Measurements from ENCODE around the gene PNMA8A.
"Not testable (repeated sequence)": the region's sequence is repeated elsewhere in the genome, so short reads cannot be mapped to it uniquely, and the experiment has no call there.

Gene PNMA8A

DNA sequence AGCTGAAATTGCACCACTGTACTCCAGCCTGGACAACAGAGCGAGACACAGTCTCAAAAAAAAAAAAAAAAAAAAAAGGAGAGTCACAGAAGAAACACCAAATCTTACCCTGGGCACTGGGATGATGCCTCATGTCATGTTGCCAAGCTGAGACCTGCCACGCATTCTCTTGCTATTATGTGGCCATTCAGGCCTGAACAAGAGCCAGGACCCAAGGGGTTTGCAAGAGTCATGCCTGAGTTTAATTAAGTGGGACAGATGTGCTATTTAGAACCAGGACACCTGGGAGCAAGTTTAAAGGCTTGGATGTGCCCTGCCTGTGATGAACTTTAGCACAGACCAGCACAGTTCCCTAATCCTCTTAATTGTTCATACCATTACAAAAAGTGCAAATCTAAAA, 9.8 kb downstream of the PNMA8A start:
- DNase-seq, result no peak

DNA sequence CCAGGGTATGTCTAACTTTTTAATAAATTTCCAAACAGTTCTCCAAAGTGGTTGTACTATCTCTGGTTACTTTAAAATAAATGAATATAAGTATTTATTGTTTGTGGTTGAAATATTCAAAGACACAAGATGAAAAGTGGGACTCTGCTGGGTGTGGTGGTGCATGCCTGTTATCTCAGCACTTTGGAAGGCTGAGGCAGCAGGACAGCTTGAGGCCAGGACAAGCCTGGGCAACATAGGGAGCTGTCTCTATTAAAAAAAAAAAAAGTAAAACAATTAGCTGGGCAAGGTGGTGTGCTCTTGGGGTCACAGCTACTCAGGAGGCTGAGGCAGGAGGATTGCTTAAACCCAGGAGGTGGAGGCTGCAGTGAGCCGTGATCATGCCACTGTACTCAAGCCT, 10.4 kb downstream of the PNMA8A start:
- DNase-seq, result no peak

DNA sequence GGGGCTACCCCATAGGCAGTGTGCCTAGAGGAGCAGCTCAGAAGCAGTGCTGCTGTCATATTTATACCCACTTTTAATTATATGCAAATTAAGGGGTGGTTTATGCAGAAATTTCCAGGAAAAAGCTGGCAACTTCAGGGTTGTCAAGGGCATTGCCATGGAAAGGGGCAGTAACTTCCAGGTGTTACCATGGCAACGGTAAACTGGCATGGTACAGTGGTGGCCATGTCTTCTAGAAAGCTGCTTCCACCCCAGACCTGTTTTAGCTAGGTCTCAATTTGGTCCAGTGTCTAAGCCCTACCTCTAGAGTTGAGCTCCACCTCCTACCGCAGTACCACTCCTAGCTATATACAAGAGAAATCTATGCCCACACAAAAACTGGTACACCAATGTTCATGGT, 11.3 kb downstream of the PNMA8A start:
- DNase-seq, result no peak

GRCh38 chr19:46456930-46457329, 14.4 kb downstream of the PNMA8A start:
- no peak for DNase-seq

DNA sequence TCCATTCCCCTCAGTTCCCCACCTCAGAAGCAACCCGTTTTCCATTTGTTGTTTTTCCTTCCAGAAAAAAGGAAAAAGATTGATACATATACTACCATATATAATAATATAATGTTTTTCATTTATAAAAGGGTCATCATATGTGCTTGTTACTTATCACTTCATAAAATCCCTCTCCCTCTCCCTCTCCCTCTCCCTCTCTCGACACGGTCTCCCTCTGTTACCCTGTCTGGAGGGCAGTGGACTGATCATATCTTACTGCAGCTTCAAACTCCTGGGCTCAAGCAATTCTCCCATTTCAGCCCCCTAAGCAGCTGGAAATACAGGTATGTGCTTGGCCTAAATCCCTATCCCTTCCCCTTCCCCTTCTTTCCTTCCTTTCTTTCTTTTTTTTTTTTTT, 17.1 kb downstream of the PNMA8A start:
- no peak for DNase-seq

- DNase-seq, result no peak
Observed at GRCh38 chr19:46453661-46454060, 17.7 kb downstream of the PNMA8A start.

- no peak for DNase-seq
Observed at GRCh38 chr19:46452186-46452585, 19.2 kb downstream of the PNMA8A start.

- no peak for DNase-seq
Observed at GRCh38 chr19:46451352-46451751, 20.0 kb downstream of the PNMA8A start.

GRCh38 chr19:46450737-46451136, 20.6 kb downstream of the PNMA8A start:
- no peak for DNase-seq

DNA sequence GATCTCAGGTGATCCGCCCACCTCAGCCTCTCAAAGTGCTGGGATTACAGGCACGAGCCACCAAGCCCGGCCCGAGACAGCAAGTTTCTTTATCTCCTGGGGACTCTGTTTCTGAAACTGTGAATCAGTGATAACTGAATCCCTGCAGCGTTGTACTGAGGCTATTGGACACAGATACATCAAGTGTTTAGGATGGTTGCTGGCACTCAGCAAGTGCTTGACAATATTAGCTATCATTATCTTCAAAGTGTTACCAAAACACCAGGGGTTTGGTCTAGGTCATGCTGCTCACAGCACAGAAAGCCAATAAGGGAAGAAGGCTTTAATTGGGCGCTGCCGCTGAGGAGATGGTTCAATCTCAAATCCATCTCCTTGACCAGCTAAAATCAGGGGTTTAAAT, 22.1 kb downstream of the PNMA8A start:
- DNase-seq, result no peak

DNA sequence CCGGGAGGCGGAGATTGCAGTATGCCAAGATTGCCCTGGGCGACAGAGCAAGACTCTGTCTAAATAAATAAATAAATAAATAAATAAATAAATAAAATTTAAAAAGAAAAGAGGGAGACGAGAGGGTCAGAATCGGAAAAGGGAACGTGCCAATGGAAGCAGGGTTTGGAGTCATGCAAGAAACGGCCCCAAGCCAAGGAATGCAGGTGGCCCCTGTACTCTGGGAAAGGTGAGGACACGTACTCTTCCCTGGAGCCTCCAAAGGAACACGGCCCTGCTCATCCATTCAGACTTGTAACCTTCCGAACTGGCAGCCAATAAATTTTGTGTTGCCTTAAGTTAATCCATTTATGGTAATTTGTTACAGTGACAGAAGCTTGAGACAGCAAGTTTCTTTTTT, 22.8 kb downstream of the PNMA8A start:
- no peak for DNase-seq

DNA sequence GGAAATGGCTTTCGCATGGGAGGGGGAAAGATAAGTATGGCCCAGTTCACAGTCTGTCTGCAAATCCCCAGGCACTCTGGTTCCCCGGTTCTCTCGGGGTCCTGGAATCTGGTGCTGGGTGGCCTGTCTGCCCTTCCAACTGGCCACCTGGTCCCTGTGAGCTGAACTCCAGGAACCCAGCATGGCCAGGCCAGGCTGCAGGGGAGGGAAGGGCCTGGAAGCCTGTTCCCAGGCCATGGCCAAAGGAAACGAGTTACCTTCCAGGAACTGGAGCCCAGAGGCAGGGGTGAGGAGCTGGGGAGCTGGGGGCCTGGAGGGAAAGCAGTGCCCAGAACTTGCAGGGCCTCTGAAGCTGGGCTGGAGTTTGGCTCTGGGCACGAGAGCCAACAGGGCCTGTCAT, 23.5 kb downstream of the PNMA8A start:
- DNase-seq, result no peak

- DNase-seq, result no peak
Observed at GRCh38 chr19:46447006-46447405, 24.4 kb downstream of the PNMA8A start.

DNA sequence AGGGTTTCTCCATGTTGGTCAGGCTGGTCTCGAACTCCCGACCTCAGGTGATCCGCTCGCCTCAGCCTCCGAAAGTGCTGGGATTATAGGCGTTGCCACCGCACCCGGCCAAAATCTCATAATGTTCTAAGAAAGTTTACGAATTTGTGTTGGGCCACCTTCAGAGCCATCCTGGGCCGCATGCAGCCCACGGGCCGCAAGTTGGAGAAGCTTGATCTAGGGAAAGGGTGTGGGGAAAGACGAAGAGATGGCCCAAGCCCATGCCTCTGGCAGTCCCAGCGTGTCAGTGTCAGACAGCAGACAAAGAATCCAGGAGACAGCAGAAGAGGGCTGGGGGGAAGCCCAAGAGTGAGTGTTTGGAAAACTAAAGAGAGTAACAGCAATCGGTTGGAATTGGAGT, 25.3 kb downstream of the PNMA8A start:
- DNase-seq, result no peak

- DNase-seq, result no peak
Observed at GRCh38 chr19:46442808-46443450, 28.4 kb downstream of the PNMA8A start.

GRCh38 chr19:46441866-46442265, 29.5 kb downstream of the PNMA8A start:
- no peak for DNase-seq

- not testable (repeated sequence) for DNase-seq
Observed at GRCh38 chr19:46435689-46436088, 35.7 kb downstream of the PNMA8A start.

DNA sequence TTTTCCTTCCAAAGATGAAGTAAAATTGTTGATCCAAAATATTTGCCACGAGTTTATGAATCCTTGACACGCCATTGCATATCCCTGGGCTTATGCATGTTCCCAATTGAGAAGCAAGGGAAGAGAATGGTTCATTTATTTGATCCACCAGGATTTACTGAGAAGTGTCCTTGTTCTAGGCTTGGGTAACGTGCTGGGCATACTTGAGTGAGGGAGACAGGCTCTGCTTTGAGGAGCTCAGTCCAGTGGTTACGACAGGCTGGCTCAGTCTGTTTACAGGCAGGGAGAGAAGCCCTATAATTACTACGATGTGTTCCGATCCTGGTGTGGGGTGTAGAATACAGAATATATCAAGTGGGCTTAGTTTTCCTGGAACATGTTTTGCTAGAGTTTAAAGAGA, 36.4 kb downstream of the PNMA8A start:
- DNase-seq, result no peak

DNA sequence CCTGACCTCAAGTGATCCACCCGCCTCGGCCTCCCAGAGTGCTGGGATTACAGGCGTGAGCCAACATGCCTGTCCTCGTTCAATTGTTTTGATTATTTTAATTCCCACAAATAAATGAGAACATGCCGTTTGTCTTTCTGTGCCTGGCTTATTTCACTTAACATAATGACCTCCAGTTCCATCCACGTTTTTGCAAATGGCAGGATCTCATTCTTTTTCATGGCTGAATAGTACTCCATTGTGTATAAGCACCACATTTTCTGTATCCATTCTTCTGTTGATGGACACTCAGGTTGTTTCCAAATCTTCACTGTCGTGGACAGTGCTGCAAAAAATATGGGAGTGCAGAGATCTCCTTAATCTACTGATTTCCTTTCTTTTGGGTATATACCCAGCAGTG, 37.9 kb downstream of the PNMA8A start:
- not testable (repeated sequence) for DNase-seq

- no peak for DNase-seq
Observed at GRCh38 chr19:46431824-46432223, 39.5 kb downstream of the PNMA8A start.

DNA sequence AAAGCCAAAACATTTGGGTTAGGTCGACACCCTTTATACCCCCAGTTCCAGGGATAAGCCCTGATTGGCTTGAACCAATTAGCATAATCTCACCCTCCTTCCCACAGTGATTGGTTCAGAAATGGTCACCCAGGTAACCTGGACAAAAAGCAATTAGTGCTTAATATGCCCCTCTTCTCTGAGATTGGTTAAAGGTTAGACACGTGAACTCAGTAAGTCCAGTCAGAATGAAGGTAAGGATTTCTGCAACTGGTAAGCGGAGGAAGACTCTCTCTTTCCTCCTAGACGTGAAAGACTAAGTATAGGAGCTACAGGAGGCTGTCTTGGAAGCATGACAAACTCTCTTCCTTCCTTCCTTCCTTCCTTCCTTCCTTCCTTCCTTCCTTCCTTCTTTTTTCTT, 41.4 kb downstream of the PNMA8A start:
- DNase-seq, result no peak

GRCh38 chr19:46428239-46429135, 42.9 kb downstream of the PNMA8A start, which contains the start of gene PNMA8C:
TSS of gene PNMA8C (minus strand) at chr19:46428936. CDS start at chr19:46428359, 577 bp downstream.
- peak; percentile 63 for DNase-seq

- DNase-seq, result no peak
Observed at GRCh38 chr19:46427518-46428045, 43.8 kb downstream of the PNMA8A start.
